ENCODE results near the gene RIN3.

Gene RIN3

DNA sequence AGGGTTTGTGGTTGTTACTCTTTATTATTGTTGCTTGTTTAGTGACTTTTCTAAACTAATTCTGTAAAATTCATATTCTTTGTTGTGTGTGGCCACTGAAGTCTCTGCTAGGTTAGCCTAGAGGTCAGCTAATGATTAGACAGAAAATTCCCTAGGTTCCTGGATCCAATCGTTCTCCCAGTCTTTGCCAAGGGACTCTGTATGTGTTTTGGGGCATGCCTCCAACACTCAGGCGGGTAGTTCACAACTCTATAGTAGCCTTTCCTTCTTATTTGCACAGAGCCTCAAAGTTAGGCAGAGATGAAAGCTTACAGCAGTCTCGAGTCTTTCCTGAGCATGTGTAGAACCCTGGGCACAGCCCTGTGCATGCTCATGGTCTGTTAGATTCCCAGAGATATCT lies 32.7 kb upstream of the RIN3 start:
- no peak for DNase-seq (ENCODE audit: extremely low read depth, low read depth)
- TF ChIP-seq CTCF (IDR thresholded peaks at IDR 0.05; ENCODE audit: low read depth, low read length) = no peak

- no peak for DNase-seq (ENCODE audit: extremely low read depth, low read depth)
- TF ChIP-seq CTCF (IDR thresholded peaks at IDR 0.05; ENCODE audit: low read depth, low read length) = peak; percentile 63
Measured at GRCh38 chr14:92481386-92481785, 32.2 kb upstream of the RIN3 start.

GRCh38 chr14:92481811-92482555 lies 31.6 kb upstream of the RIN3 start:
- no peak for TF ChIP-seq CTCF (IDR thresholded peaks at IDR 0.05; ENCODE audit: low read depth, low read length)
- no peak for DNase-seq (ENCODE audit: extremely low read depth, low read depth)

- no peak for DNase-seq (ENCODE audit: extremely low read depth, low read depth)
- TF ChIP-seq CTCF (IDR thresholded peaks at IDR 0.05; ENCODE audit: low read depth, low read length) = no peak
Measured at GRCh38 chr14:92482621-92483319, 30.8 kb upstream of the RIN3 start.

GRCh38 chr14:92484132-92484823 lies 29.3 kb upstream of the RIN3 start:
- no peak for DNase-seq (ENCODE audit: extremely low read depth, low read depth)

GRCh38 chr14:92486881-92487280 lies 26.7 kb upstream of the RIN3 start:
- no peak for TF ChIP-seq CTCF (IDR thresholded peaks at IDR 0.05; ENCODE audit: low read depth, low read length)
- no peak for DNase-seq (ENCODE audit: extremely low read depth, low read depth)

More at GRCh38 chr14:92484132-92484823, 29.3 kb upstream of the RIN3 start:
- no peak for TF ChIP-seq CTCF (IDR thresholded peaks at IDR 0.05; ENCODE audit: low read depth, low read length)
